Left ventricle myocardium superior (tissue), 1 donor: ENCODE results near the gene CATSPER3. TPM values are rescaled to one million over a fixed set of nuclear protein-coding genes. Genes with fewer than 3 reads are reported as not detected.

Experiments
- ATAC-seq: fragments of 200-7000 bp; cut with Tn5 transposase; one replicate; pipeline ENCODE4 v1.9.1; 2020; ENCODE audit warnings: mild to moderate bottlenecking, moderate library complexity
- DNase-seq: peaks from one replicate; pipeline ENCODE4 v3.0.0-alpha.2; 2020
- intact Hi-C: fragments of 100-400 bp; cut with micrococcal nuclease; formaldehyde crosslinking; loops from one replicate; pipeline ENCODE4 v1.11.0; 2022
- total RNA-seq: library from RNA; stranded (reverse); fragmentation: NEBNext Ultra II Directional; extraction: Animal tissue kit (Norgen Biotek cat#: 25700); gene quantifications from one replicate; pipeline ENCODE4 v1.2.1, GENCODE V29; 2021
- donor health status: DM: no; HTN: yes; CAD: no; lungs with severe emphysema.

The CATSPER3 gene
- total RNA-seq, 1 donor from 2014 or later = 0.74 TPM

DNA sequence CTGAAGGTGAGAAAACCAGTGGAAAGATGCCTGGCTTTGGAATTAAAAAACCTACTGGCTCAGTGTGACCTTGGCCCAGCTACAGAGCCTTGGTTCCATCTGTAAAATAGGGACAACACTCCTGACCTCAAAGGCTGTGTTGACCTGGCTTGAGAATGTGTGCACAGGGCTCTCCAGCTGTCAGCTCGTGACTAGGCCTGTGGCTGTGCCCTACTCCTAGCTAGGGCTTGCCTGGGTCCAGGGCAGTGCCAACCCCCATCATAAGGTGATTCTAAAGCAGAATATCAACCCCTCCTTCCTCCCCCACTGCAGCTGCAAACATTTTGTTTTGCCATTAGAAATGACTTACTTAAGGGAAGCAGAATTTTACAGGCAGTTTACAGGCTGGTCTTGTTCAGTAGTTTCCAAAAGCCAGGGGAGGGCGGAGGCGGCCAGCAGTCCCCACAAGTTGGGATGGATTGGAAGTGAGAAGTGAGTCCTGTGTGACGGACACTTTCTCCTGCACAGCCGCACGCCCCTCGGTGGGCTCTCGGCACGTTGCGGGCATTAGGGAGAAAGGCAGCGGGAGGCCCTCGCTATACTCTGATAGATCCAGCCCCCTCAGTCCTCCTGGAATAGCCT is 59.0 kb downstream of the CATSPER3 start:
- DNase-seq = no peak
- ATAC-seq = no peak
- intact Hi-C loops = no loop called here

DNA sequence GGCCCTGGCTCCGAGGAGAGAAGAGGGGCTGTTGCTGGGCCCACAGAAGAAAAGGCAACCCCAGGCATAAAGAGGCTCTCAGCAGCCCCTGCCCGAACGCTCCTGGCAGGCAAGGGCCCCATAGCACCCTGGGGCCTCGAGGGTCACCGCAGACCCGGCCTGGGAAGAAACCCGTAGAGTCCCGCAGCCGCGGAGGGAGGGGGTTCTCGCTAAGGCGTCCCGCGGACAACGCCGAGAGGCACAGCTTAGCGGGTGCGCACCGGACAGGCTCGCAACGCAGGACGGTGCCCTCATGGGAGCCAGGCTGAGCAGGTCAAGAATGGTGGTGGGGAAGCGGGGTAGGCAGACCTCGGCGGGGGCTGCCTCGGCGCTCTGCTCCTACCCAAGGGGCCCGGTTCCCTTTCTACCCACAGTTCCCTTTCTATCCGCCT is 59.6 kb downstream of the CATSPER3 start:
- ATAC-seq = no peak
- intact Hi-C loops = no loop called here
- no peak for DNase-seq

GRCh38 chr5:135027697-135028615 is 60.2 kb downstream of the CATSPER3 start:
- DNase-seq (no peak), ATAC-seq (no peak)

DNA sequence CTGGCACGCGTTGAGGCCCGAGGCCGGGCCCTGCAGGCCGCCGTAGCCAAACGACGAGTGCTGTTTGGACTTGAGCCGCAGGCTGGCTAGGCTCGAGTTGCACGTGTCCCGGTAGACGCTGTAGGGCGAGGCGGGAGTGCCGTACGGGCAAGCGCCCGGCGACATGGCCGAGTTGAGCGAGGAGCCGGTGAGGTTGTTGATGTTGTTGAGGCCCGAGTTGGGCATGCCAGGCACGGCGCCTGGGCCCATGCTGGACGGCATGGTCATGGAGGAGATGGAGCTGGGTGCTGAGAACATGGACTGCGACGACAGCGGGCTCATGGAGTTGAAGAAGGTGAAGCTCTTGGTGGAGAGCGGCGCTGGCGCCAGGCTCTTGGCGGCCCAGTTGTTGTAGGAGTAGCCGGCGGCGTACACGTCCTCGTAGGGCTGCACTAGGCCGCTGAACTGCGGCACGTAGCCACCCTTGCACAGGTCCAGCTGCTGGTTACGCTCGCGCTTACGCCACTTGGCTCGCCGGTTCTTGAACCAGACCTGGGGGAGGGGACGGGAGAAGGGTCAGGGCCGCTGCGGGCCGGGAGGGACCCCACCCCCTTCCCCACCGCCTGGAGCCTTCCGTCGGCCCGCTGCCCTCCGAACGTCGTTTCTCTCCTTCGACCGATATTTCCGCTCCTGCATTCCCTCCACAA is 61.2 kb downstream of the CATSPER3 start:
- no peak for DNase-seq
- ATAC-seq = no peak

More at GRCh38 chr5:135027697-135028615, 60.2 kb downstream of the CATSPER3 start:
- intact Hi-C loops = no loop called here

DNA sequence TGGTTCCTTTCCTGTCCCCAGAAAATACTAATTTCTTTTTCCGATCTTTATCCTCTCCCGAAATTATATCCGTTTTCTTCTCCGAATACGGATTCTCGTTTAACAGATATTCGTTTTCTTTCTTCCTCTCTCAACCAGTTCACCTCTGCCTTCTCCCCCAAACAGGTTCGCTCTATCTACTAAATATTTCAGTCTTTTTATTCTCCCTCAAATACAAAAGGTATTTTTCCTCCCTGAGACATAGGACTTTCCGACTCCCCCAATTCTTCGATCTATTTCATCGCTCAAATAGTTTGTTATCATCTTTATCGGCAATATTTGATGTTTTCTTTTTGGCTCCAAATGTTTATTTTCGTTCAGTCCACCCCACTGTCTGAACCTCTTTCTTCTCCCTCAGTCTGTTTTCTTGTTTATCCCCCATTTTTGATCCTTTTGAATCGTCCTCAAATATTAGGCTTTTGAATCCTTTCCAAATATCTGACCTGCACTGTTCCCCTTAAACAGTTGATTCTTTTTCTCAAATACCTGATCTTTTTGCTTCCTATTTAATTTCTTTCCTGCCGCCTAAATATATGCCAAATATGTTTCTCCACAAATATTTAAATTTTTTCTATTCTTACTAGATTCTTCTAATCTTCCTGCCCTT is 61.9 kb downstream of the CATSPER3 start:
- no peak for ATAC-seq
- intact Hi-C loops = no loop called here
- DNase-seq = no peak

More for the DNA sequence above, 61.2 kb downstream of the CATSPER3 start:
- intact Hi-C loops = no loop called here

- DNase-seq (no peak), ATAC-seq (no peak)
- intact Hi-C loops = no loop called here
Measured at GRCh38 chr5:135030123-135030955, 62.6 kb downstream of the CATSPER3 start.

GRCh38 chr5:135030956-135031812 is 63.5 kb downstream of the CATSPER3 start:
- ATAC-seq = no peak
- intact Hi-C loops = no loop called here
- DNase-seq = no peak

GRCh38 chr5:135031813-135032694 is 64.3 kb downstream of the CATSPER3 start:
- ATAC-seq = no peak
- intact Hi-C loops = no loop called here
- DNase-seq = no peak

- ATAC-seq (no peak), DNase-seq (no peak)
- intact Hi-C loops = no loop called here
Measured at GRCh38 chr5:135032695-135032998, 64.9 kb downstream of the CATSPER3 start.

GRCh38 chr5:135032999-135033861 is 65.5 kb downstream of the CATSPER3 start:
- no peak for DNase-seq
- no peak for ATAC-seq
- intact Hi-C loops = no loop called here

- DNase-seq (no peak), ATAC-seq (peak; percentile 40)
- intact Hi-C loops = no loop called here
Measured at GRCh38 chr5:135033901-135034235, 66.2 kb downstream of the CATSPER3 start, which contains the start of gene PITX1. PITX1 (minus strand) TSS chr5:135034228; CDS start chr5:135033881, 347 bp downstream.

DNA sequence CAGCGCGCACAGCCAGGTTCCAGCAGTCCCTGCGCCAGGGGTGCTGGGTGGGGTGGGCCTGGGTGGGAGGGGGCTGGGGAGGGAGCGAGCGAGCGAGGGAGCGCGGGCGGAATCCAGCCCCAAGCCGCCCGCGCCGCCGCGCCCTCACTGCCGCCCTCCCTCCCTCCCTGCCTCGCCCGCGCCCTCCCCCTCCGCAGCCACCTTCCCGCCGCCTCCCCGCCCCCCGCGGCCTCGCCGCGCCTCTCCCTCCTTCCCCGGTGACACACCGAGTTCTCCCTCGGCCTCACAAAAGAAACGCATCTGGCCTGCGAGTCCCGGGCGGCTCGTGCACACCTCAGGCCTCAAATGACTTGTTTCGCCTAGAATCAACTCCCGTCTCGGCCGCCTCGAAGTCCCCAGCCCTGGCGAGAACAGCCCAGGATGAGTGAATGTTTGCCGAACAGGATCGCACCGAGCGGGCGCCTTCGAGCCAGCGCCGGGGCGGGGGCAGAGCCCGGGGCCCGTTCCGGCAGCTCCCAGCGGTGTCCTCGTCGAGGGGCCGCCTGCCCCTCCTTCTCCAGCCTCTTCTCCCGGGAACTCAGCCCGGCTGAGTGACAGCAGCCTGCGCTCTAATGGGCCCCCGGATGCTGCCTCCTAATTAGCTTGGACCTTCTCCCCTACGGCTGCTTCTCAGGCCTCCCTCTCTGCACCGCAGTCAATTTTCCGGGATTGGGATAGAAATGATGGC is 66.7 kb downstream of the CATSPER3 start:
- ATAC-seq (peak; percentile 18), DNase-seq (no peak)
- intact Hi-C loops = no loop called here

GRCh38 chr5:135034963-135035677 is 67.4 kb downstream of the CATSPER3 start:
- DNase-seq (no peak), ATAC-seq (no peak)
- intact Hi-C loops = no loop called here

DNA sequence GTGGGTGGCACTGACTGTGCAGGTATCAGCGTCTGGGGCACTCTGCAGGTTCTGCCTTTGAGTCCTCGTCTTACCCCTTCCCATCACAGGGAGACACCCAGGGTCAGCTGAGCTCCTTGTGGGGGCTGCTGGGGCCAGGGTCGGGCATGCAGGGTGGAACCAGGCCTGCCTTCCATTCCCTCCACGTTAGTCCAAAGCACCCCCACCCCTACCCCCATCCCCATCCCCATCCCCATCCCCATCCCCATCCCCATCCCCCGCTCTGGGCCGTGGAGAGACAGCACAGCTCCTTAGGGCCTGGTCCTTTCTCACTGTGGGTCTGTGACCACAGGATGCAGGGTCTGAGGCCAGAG is 67.9 kb downstream of the CATSPER3 start:
- DNase-seq = no peak
- intact Hi-C loops = no loop called here
- no peak for ATAC-seq

GRCh38 chr5:135036405-135036804 is 68.7 kb downstream of the CATSPER3 start:
- DNase-seq = no peak
- intact Hi-C loops = no loop called here

More at GRCh38 chr5:135036405-135036804, 68.7 kb downstream of the CATSPER3 start:
- no peak for ATAC-seq
